GM12878 (cell line): ENCODE results near the gene TTK.
"Not testable (repeated sequence)": the region's sequence is repeated elsewhere in the genome, so short reads cannot be mapped to it uniquely, and the experiment has no call there.

Source experiments
- CBFB ChIP-seq: IDR thresholded peaks from 2 replicates; pipeline ENCODE4 v1.6.1; 2016; ENCODE audit warnings: antibody characterized with exemption, low read depth
- CHD1 ChIP-seq: IDR thresholded peaks from 2 replicates; pipeline ENCODE4 v1.6.1; 2012; ENCODE audit warnings: low read depth, low read length, improper control_type of control experiment
- EP300 ChIP-seq, 2 experiments: fragments of 150-350 bp in 1 of 2; IDR thresholded peaks; 2 replicates each; pipeline ENCODE4 v1.6.1; 2011 to 2012; ENCODE audit warnings: low read depth in 2 of 2, low read length in 2 of 2, borderline replicate concordance in 1 of 2, improper control_type of control experiment in 1 of 2, inconsistent platforms in 1 of 2; ENCODE audit not compliant: control insufficient read depth in 1 of 2
- EZH2 ChIP-seq: IDR thresholded peaks from 2 replicates; pipeline ENCODE4 v1.6.1; 2012; ENCODE audit warnings: low read depth, mild to moderate bottlenecking, control low read depth, inconsistent platforms, low read length, borderline replicate concordance; ENCODE audit not compliant: control insufficient read depth
- FOS ChIP-seq: IDR thresholded peaks from 3 replicates; pipeline ENCODE4 v1.6.1; 2011; ENCODE audit warnings: borderline replicate concordance; ENCODE audit not compliant: insufficient read length; ENCODE audit errors: extremely low read depth
- POLR2A ChIP-seq: IDR thresholded peaks from 2 replicates; pipeline ENCODE4 v1.6.1; 2011; ENCODE audit warnings: low read depth, mild to moderate bottlenecking, low read length
- SREBF1 ChIP-seq: IDR thresholded peaks from 2 replicates; pipeline ENCODE4 v1.6.1; 2012; ENCODE audit warnings: mild to moderate bottlenecking, low read length
- ZNF217 ChIP-seq: fragments of 450-650 bp; IDR thresholded peaks from 2 replicates; pipeline ENCODE4 v1.6.1; 2017; ENCODE audit warnings: antibody characterized with exemption, mild to moderate bottlenecking
- ZSCAN29 ChIP-seq: fragments of 450-650 bp; IDR thresholded peaks from 2 replicates; pipeline ENCODE4 v1.6.1; 2017; ENCODE audit warnings: mild to moderate bottlenecking, moderate library complexity
- TF ChIP-seq, protein P1 (sequence below): fragments of 450-650 bp; IDR thresholded peaks from 2 replicates; pipeline ENCODE4 v1.6.1; 2017; ENCODE audit warnings: mild to moderate bottlenecking
- TF ChIP-seq, protein P2 (sequence below), 3 experiments: IDR thresholded peaks in 2 of 3; conservative IDR thresholded peaks in 1 of 3; 2 replicates each; pipeline ENCODE4 v1.5.1; 2011; ENCODE audit warnings: low read depth in 3 of 3, low read length in 3 of 3, mild to moderate bottlenecking in 3 of 3, control low read depth in 2 of 3, moderate library complexity in 2 of 3, inconsistent platforms in 1 of 3, mixed read lengths in 1 of 3; ENCODE audit not compliant: control insufficient read depth in 2 of 3, insufficient read depth in 1 of 3; ENCODE audit errors: extremely low read depth in 1 of 3
- TF ChIP-seq, protein P3 (sequence below): IDR thresholded peaks from 2 replicates; pipeline ENCODE4 v1.6.1; 2012; ENCODE audit warnings: low read depth, low read length, improper control_type of control experiment
- TF ChIP-seq, protein P4 (sequence below): IDR thresholded peaks from 2 replicates; pipeline ENCODE4 v1.6.1; 2012; ENCODE audit warnings: mild to moderate bottlenecking, low read depth, low read length

DNA sequence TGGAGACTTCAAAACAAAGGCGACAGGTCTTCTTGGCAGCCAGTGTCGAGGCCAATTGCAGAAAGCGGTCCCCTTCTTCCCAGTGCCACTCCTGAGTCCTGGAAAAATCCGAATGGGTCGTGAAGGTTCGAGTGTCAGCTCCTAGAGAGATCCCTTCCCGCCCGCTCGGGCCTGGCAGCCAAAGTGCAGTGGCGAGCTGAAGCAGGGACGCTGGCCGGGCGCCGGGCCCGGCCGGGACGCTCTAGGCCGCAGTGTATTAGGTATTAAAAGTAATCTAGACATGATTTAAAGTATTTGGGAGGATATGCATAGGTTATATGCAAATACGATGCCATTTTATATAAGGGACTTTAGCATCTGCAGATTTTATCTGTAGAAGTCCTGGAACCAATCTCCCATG, 66.0 kb downstream of the TTK start:
- not testable (repeated sequence) for TF ChIP-seq EP300 (IDR thresholded peaks at IDR 0.05; ENCODE audit: borderline replicate concordance in 1 of 2, control insufficient read depth in 1 of 2, low read depth in 2 of 2, low read length in 2 of 2); POLR2A; SREBF1; CHD1; FOS; ZNF217; CBFB; ZSCAN29; EZH2
- TF ChIP-seq, protein P1, sequence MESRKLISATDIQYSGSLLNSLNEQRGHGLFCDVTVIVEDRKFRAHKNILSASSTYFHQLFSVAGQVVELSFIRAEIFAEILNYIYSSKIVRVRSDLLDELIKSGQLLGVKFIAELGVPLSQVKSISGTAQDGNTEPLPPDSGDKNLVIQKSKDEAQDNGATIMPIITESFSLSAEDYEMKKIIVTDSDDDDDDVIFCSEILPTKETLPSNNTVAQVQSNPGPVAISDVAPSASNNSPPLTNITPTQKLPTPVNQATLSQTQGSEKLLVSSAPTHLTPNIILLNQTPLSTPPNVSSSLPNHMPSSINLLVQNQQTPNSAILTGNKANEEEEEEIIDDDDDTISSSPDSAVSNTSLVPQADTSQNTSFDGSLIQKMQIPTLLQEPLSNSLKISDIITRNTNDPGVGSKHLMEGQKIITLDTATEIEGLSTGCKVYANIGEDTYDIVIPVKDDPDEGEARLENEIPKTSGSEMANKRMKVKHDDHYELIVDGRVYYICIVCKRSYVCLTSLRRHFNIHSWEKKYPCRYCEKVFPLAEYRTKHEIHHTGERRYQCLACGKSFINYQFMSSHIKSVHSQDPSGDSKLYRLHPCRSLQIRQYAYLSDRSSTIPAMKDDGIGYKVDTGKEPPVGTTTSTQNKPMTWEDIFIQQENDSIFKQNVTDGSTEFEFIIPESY = not testable (repeated sequence)
- TF ChIP-seq, protein P2, sequence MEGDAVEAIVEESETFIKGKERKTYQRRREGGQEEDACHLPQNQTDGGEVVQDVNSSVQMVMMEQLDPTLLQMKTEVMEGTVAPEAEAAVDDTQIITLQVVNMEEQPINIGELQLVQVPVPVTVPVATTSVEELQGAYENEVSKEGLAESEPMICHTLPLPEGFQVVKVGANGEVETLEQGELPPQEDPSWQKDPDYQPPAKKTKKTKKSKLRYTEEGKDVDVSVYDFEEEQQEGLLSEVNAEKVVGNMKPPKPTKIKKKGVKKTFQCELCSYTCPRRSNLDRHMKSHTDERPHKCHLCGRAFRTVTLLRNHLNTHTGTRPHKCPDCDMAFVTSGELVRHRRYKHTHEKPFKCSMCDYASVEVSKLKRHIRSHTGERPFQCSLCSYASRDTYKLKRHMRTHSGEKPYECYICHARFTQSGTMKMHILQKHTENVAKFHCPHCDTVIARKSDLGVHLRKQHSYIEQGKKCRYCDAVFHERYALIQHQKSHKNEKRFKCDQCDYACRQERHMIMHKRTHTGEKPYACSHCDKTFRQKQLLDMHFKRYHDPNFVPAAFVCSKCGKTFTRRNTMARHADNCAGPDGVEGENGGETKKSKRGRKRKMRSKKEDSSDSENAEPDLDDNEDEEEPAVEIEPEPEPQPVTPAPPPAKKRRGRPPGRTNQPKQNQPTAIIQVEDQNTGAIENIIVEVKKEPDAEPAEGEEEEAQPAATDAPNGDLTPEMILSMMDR (IDR thresholded peaks at IDR 0.05 in 2 of 3, conservative IDR thresholded peaks at IDR 0.05 in 1 of 3; ENCODE audit: control insufficient read depth in 2 of 3, extremely low read depth in 1 of 3, insufficient read depth in 1 of 3, low read depth in 3 of 3, low read length in 3 of 3) = not testable (repeated sequence)
- TF ChIP-seq, protein P3, sequence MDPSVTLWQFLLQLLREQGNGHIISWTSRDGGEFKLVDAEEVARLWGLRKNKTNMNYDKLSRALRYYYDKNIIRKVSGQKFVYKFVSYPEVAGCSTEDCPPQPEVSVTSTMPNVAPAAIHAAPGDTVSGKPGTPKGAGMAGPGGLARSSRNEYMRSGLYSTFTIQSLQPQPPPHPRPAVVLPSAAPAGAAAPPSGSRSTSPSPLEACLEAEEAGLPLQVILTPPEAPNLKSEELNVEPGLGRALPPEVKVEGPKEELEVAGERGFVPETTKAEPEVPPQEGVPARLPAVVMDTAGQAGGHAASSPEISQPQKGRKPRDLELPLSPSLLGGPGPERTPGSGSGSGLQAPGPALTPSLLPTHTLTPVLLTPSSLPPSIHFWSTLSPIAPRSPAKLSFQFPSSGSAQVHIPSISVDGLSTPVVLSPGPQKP = not testable (repeated sequence)
- TF ChIP-seq, protein P4, sequence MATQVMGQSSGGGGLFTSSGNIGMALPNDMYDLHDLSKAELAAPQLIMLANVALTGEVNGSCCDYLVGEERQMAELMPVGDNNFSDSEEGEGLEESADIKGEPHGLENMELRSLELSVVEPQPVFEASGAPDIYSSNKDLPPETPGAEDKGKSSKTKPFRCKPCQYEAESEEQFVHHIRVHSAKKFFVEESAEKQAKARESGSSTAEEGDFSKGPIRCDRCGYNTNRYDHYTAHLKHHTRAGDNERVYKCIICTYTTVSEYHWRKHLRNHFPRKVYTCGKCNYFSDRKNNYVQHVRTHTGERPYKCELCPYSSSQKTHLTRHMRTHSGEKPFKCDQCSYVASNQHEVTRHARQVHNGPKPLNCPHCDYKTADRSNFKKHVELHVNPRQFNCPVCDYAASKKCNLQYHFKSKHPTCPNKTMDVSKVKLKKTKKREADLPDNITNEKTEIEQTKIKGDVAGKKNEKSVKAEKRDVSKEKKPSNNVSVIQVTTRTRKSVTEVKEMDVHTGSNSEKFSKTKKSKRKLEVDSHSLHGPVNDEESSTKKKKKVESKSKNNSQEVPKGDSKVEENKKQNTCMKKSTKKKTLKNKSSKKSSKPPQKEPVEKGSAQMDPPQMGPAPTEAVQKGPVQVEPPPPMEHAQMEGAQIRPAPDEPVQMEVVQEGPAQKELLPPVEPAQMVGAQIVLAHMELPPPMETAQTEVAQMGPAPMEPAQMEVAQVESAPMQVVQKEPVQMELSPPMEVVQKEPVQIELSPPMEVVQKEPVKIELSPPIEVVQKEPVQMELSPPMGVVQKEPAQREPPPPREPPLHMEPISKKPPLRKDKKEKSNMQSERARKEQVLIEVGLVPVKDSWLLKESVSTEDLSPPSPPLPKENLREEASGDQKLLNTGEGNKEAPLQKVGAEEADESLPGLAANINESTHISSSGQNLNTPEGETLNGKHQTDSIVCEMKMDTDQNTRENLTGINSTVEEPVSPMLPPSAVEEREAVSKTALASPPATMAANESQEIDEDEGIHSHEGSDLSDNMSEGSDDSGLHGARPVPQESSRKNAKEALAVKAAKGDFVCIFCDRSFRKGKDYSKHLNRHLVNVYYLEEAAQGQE = not testable (repeated sequence)
